ENCODE measurements around the gene MCC. TPM values are rescaled to one million over a fixed set of nuclear protein-coding genes. Genes with fewer than 3 reads are reported as not detected.

The MCC gene
- total RNA-seq, 1 experiment from 2014 or later = 0.10 TPM

GRCh38 chr5:113065626-113066025 lies 422.6 kb downstream of the MCC start:
- DNase-seq (ENCODE audit: low spot score) = no peak
- in situ Hi-C loops (cut with HindIII; ENCODE audit: low sequenced_read_pairs) = no loop called here

GRCh38 chr5:113064806-113065205 lies 423.4 kb downstream of the MCC start:
- in situ Hi-C loops (cut with HindIII; ENCODE audit: low sequenced_read_pairs) = no loop called here
- no peak for DNase-seq (ENCODE audit: low spot score)

- DNase-seq (ENCODE audit: low spot score) = no peak
- in situ Hi-C loops (cut with HindIII; ENCODE audit: low sequenced_read_pairs) = no loop called here
These were observed 424.3 kb downstream of the MCC start for GRCh38 chr5:113063927-113064326.

GRCh38 chr5:113062869-113063508 lies 425.3 kb downstream of the MCC start:
- in situ Hi-C loops (cut with HindIII; ENCODE audit: low sequenced_read_pairs) = no loop called here
- DNase-seq (ENCODE audit: low spot score) = no peak

- DNase-seq (ENCODE audit: low spot score) = no peak
- in situ Hi-C loops (cut with HindIII; ENCODE audit: low sequenced_read_pairs) = no loop called here
These were observed 426.1 kb downstream of the MCC start for GRCh38 chr5:113061846-113062780.

- in situ Hi-C loops (cut with HindIII; ENCODE audit: low sequenced_read_pairs) = no loop called here
- no peak for DNase-seq (ENCODE audit: low spot score)
These were observed 427.7 kb downstream of the MCC start for GRCh38 chr5:113060408-113061025.

- in situ Hi-C loops (cut with HindIII; ENCODE audit: low sequenced_read_pairs) = no loop called here
- DNase-seq (ENCODE audit: low spot score) = no peak
These were observed 428.8 kb downstream of the MCC start for GRCh38 chr5:113059232-113060040.

- in situ Hi-C loops (cut with HindIII; ENCODE audit: low sequenced_read_pairs) = no loop called here
- no peak for DNase-seq (ENCODE audit: low spot score)
These were observed 429.5 kb downstream of the MCC start for GRCh38 chr5:113058706-113059226.

GRCh38 chr5:113058269-113058668 lies 430.0 kb downstream of the MCC start:
- in situ Hi-C loops (cut with HindIII; ENCODE audit: low sequenced_read_pairs) = no loop called here

GRCh38 chr5:113057557-113057984 lies 430.7 kb downstream of the MCC start:
- no peak for DNase-seq (ENCODE audit: low spot score)
- in situ Hi-C loops (cut with HindIII; ENCODE audit: low sequenced_read_pairs) = no loop called here

More at GRCh38 chr5:113058269-113058668, 430.0 kb downstream of the MCC start:
- no peak for DNase-seq (ENCODE audit: low spot score)

- DNase-seq (ENCODE audit: low spot score) = no peak
- in situ Hi-C loops (cut with HindIII; ENCODE audit: low sequenced_read_pairs) = no loop called here
These were observed 431.3 kb downstream of the MCC start for GRCh38 chr5:113056988-113057387.

GRCh38 chr5:113054899-113055298 lies 433.4 kb downstream of the MCC start:
- in situ Hi-C loops (cut with HindIII; ENCODE audit: low sequenced_read_pairs) = no loop called here
- DNase-seq (ENCODE audit: low spot score) = no peak

GRCh38 chr5:113053511-113053995 lies 434.7 kb downstream of the MCC start:
- in situ Hi-C loops (cut with HindIII; ENCODE audit: low sequenced_read_pairs) = no loop called here
- DNase-seq (ENCODE audit: low spot score) = no peak

- no peak for DNase-seq (ENCODE audit: low spot score)
- in situ Hi-C loops (cut with HindIII; ENCODE audit: low sequenced_read_pairs) = no loop called here
These were observed 436.0 kb downstream of the MCC start for GRCh38 chr5:113052041-113052795.

- no peak for DNase-seq (ENCODE audit: low spot score)
- in situ Hi-C loops (cut with HindIII; ENCODE audit: low sequenced_read_pairs) = no loop called here
These were observed 437.4 kb downstream of the MCC start for GRCh38 chr5:113050721-113051382.

GRCh38 chr5:113048931-113049330 lies 439.3 kb downstream of the MCC start:
- in situ Hi-C loops (cut with HindIII; ENCODE audit: low sequenced_read_pairs) = no loop called here

GRCh38 chr5:113047733-113048652 lies 440.3 kb downstream of the MCC start:
- DNase-seq (ENCODE audit: low spot score) = no peak
- in situ Hi-C loops (cut with HindIII; ENCODE audit: low sequenced_read_pairs) = no loop called here

More at GRCh38 chr5:113048931-113049330, 439.3 kb downstream of the MCC start:
- no peak for DNase-seq (ENCODE audit: low spot score)
